HCT116 (cell line): ENCODE measurements around the gene A4GNT. TPM values are rescaled to one million over a fixed set of nuclear protein-coding genes. Genes with fewer than 3 reads are reported as not detected.

Experiments
- ATAC-seq: fragments of 200-7000 bp; cut with Tn5 transposase; 2 replicates; pipeline ENCODE4 v1.9.1; 2020; ENCODE audit warnings: mild to moderate bottlenecking, moderate library complexity
- BruUV-seq: library from RNA; stranded (reverse); fragments of 400-500 nt; replicated peaks from 2 replicates; lab custom pipeline; 2021; lab: Mats Ljungman, UMichigan
- CTCF ChIA-PET: fragments of 300-600 bp; sonication (Branson Sonifier 250); formaldehyde crosslinking; loops from one replicate; lab custom pipeline; 2021; ENCODE audit warnings: antibody characterized with exemption; lab: Charles Lee
- POLR2A ChIA-PET: fragments of 300-600, 350-600 bp; sonication (Branson Sonifier 250); formaldehyde crosslinking; loops from one replicate; lab custom pipeline; 2021; ENCODE audit warnings: antibody characterized with exemption; lab: Charles Lee
- RAD21 ChIA-PET, 2 experiments: fragments of 300-600 bp; sonication (Branson Sonifier 250); formaldehyde crosslinking; loops; one replicate each; lab custom pipeline; 2023; ENCODE audit warnings: low total read pairs in 2 of 2; ENCODE audit not compliant: uncharacterized antibody in 2 of 2, unreplicated experiment in 2 of 2, low non-redundant PET in 1 of 2; lab: Charles Lee
- DNase-seq: peaks from one replicate; pipeline ENCODE4 v3.0.0-alpha.2; 2010; ENCODE audit warnings: low read depth, low spot score
- H2AFZ ChIP-seq: fragments of 200-600 bp; shearing (Covaris generic), sonication (generic); 2 replicates; pipeline ENCODE4 v1.6.1; 2017; ENCODE audit warnings: low read depth, mixed run types, mixed read lengths, antibody characterized with exemption, low read length; ENCODE audit not compliant: poor library complexity, severe bottlenecking
- H3K27ac ChIP-seq: 2 replicates; pipeline ENCODE4 v1.5.1; 2012; ENCODE audit warnings: low read depth, low read length
- H3K27me3 ChIP-seq: fragments of 200-600 bp; sonication (generic); 2 replicates; pipeline ENCODE4 v1.6.1; 2016; ENCODE audit warnings: mixed run types, low read length, mixed read lengths; ENCODE audit not compliant: insufficient read depth
- H3K36me3 ChIP-seq, 2 experiments: fragments of 200-500 bp in 1 of 2; fragments of 200-600 bp in 1 of 2; sonication (Bioruptor generic) in 1 of 2; sonication (generic) in 1 of 2; 2 replicates each; pipeline versions ENCODE4 v1.5.1 to v1.6.1; 2014 to 2016; ENCODE audit warnings: low read length in 2 of 2, inconsistent platforms in 1 of 2, mixed read lengths in 1 of 2, mixed run types in 1 of 2; ENCODE audit not compliant: insufficient read depth in 2 of 2, control insufficient read depth in 1 of 2
- H3K4me1 ChIP-seq, 2 experiments: fragments of 200-600 bp in 1 of 2; sonication (generic) in 1 of 2; 2 replicates each; pipeline versions ENCODE4 v1.5.1 to v1.6.1; 2012 to 2017; ENCODE audit warnings: low read length in 2 of 2, inconsistent platforms in 1 of 2, mild to moderate bottlenecking in 1 of 2, mixed read lengths in 1 of 2, mixed run types in 1 of 2, moderate library complexity in 1 of 2; ENCODE audit not compliant: insufficient read depth in 2 of 2, control insufficient read depth in 1 of 2
- H3K4me2 ChIP-seq: fragments of 200-600 bp; sonication (generic); 2 replicates; pipeline ENCODE4 v1.6.1; 2017; ENCODE audit warnings: mixed run types, low read length, mixed read lengths
- H3K4me3 ChIP-seq, 2 experiments: fragments of 200-600 bp in 1 of 2; sonication (generic) in 1 of 2; replicated peaks in 1 of 2; 2 replicates each; pipeline ENCODE4 v1.5.1; 2011 to 2016; ENCODE audit warnings: low read length in 2 of 2, control low read depth in 1 of 2, low read depth in 1 of 2, mild to moderate bottlenecking in 1 of 2, mixed read lengths in 1 of 2, mixed run types in 1 of 2
- H3K79me2 ChIP-seq: fragments of 200-600 bp; sonication (generic); 2 replicates; pipeline ENCODE4 v1.6.1; 2017; ENCODE audit warnings: mild to moderate bottlenecking, mixed run types, low read length, moderate library complexity, mixed read lengths; ENCODE audit not compliant: insufficient read depth
- H3K9ac ChIP-seq: fragments of 200-600 bp; sonication (generic); 2 replicates; pipeline ENCODE4 v1.6.1; 2016; ENCODE audit warnings: low read length, mixed read lengths
- H3K9me2 ChIP-seq: fragments of 200-600 bp; sonication (generic), shearing (Covaris generic); 2 replicates; pipeline ENCODE4 v1.6.1; 2017; ENCODE audit warnings: mixed run types, mild to moderate bottlenecking, moderate library complexity; ENCODE audit not compliant: insufficient read depth
- H3K9me3 ChIP-seq, 2 experiments: fragments of 200-500 bp in 1 of 2; fragments of 200-600 bp in 1 of 2; sonication (Bioruptor generic) in 1 of 2; sonication (generic) in 1 of 2; 2 replicates each; pipeline ENCODE4 v1.6.1; 2014 to 2017; ENCODE audit warnings: low read length in 2 of 2, mixed read lengths in 2 of 2, inconsistent platforms in 1 of 2, low read depth in 1 of 2, mild to moderate bottlenecking in 1 of 2, mixed run types in 1 of 2, moderate library complexity in 1 of 2; ENCODE audit not compliant: control insufficient read depth in 1 of 2, insufficient read depth in 1 of 2
- H4K20me1 ChIP-seq: fragments of 200-600 bp; sonication (generic), shearing (Covaris generic); 2 replicates; pipeline ENCODE4 v1.6.1; 2017; ENCODE audit warnings: mixed run types, mild to moderate bottlenecking, moderate library complexity; ENCODE audit not compliant: insufficient read depth
- CBX3 ChIP-seq: IDR thresholded peaks from 2 replicates; pipeline ENCODE4 v1.6.1; 2012; ENCODE audit warnings: low read depth
- CEBPB ChIP-seq: IDR thresholded peaks from 2 replicates; pipeline ENCODE4 v1.6.1; 2012; ENCODE audit warnings: low read depth
- ELF1 ChIP-seq: IDR thresholded peaks from 2 replicates; pipeline ENCODE4 v1.6.1; 2012; ENCODE audit warnings: low read depth, borderline replicate concordance
- EZH2phosphoT487 ChIP-seq: fragments of 200-600 bp; IDR thresholded peaks from 2 replicates; pipeline ENCODE4 v1.6.1; 2018; ENCODE audit warnings: antibody characterized with exemption, borderline replicate concordance
- FOSL1 ChIP-seq: IDR thresholded peaks from 2 replicates; pipeline ENCODE4 v1.6.1; 2012; ENCODE audit warnings: low read depth
- JUND ChIP-seq: IDR thresholded peaks from 2 replicates; pipeline ENCODE4 v1.6.1; 2012
- MAX ChIP-seq: IDR thresholded peaks from 2 replicates; pipeline ENCODE4 v1.6.1; 2012
- POLR2AphosphoS5 ChIP-seq: IDR thresholded peaks from 2 replicates; pipeline ENCODE4 v1.6.1; 2011; ENCODE audit warnings: mild to moderate bottlenecking, low read depth, low read length, moderate library complexity
- SIN3A ChIP-seq: IDR thresholded peaks from 2 replicates; pipeline ENCODE4 v1.6.1; 2012; ENCODE audit warnings: low read depth
- SP1 ChIP-seq: IDR thresholded peaks from 2 replicates; pipeline ENCODE4 v1.6.1; 2012; ENCODE audit warnings: low read depth
- intact Hi-C: fragments of 100-400 bp; cut with micrococcal nuclease; formaldehyde crosslinking; loops from 2 replicates; pipeline ENCODE4 v1.10.0; 2022
- total RNA-seq: library from RNA; stranded (reverse); gene quantifications from one replicate; pipeline ENCODE4 v1.2.1, GENCODE V29; 2021; ENCODE audit not compliant: unreplicated experiment
- TF ChIP-seq, protein P1 (sequence below): IDR thresholded peaks from 2 replicates; pipeline ENCODE4 v1.6.1; 2012; ENCODE audit warnings: low read depth

The A4GNT gene
- total RNA-seq, 1 experiment from 2014 or later = not detected

DNA sequence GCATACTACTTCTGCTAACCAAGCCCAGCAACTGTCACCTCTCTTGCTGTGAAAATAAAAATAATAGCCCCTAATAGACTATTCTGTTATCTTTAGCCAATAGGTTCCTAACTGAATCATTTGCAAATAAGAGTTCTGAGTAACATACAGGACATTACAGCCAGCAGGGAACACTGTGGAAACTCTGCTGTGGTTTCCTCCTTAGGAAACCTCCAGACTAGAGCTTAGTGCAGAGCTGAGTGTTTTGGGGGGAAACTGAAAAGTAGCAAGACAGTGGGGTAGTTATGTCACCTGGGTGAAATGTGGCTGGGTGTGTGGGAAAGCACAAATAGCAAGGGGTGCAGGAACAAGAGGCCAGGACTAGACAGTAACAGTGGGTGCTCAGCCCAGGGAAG, 49.2 kb downstream of the A4GNT start:
- Histone ChIP-seq H2AFZ (no peak overlapping the region), H4K20me1 (no peaks in the 10 kb centered on the region), H3K9ac (no peak overlapping the region), H3K9me3 (no peaks in the 10 kb centered on the region), H3K79me2 (no peaks in the 10 kb centered on the region), H3K27me3 (no peaks in the 10 kb centered on the region), H3K36me3 (peaks cover 6 to 9% of the 10 kb centered on the region in 2 experiments; a peak in 1 of 4 replicates), H3K27ac (no peak overlapping the region), H3K4me1 (peaks cover 24 to 41% of the 10 kb centered on the region in 2 experiments), H3K4me3 (no peak overlapping the region), H3K4me2 (peak overlapping the region; percentile 45), H3K9me2 (no peaks in the 10 kb centered on the region)
- no peak for TF ChIP-seq SIN3A
- RAD21 ChIA-PET = no interaction called here
- no peak for DNase-seq
- no peak for ATAC-seq
- POLR2A ChIA-PET = interaction anchor here (1.0 kb wide), 1 partner anchor 33 kb away, joined by 3 read pairs; the partner anchor contains the start of gene DZIP1L
- CTCF ChIA-PET = interaction anchor here (1.2 kb wide), 1 partner anchor 14 kb away, joined by 3 read pairs; no protein-coding TSS in a partner anchor
- intact Hi-C loops = no loop called here
- no TSS peak for BruUV-seq

DNA sequence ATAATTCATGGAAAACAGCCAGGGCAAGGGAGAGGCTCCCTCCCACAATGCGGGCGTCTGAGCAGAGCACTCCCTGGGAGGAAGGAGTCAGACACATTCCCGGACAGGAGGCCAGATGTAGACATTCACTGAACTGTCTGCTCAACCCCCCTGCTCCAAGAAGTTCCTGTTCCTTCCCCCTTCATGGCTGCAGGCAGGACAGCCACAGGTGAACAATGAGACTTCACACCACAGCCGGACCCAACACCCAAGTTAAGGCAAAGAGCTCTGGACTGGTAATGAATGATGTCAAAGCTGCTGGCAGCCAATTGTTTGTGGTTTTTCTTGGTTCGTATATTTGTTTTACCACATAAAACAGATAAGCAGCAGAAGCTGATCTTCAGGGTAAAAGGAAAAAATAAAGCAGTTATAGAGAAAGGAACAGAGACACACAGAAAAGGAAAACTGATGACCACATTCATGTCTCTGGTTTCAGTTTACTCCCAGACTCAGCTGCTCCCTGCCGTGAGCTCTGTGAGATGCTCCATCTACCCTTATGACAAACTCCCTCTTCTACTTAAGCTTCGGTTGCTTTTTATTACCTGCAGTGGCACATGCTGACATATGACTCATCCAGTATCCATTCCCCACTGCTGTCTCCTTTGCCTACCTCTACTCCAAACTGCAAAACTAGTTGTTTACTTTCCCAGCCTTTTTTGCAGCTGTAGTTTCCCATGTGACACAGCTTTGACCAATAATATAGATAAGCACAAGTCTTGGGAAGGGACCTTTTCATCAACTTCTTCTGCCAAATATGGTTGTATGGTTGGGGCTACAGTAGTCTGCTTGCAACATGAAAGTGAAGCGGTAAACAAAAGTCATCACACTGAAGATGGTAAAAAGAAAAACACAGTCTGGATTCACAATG, 49.9 kb downstream of the A4GNT start:
- H3K4me1 ChIP-seq = peaks cover 27 to 48% of the 10 kb centered on the region in 2 experiments
- no peaks in the 10 kb centered on the region for H3K9me3 ChIP-seq
- BruUV-seq = no TSS peak
- H3K79me2 ChIP-seq = no peaks in the 10 kb centered on the region
- H2AFZ ChIP-seq = no peak overlapping the region
- H3K36me3 ChIP-seq = peaks cover 6 to 8% of the 10 kb centered on the region in 2 experiments; a peak in 1 of 4 replicates
- peak; percentile 35; the same call in 1 of the 2 replicates for TF ChIP-seq SIN3A
- TF ChIP-seq MAX = peak; percentile 80
- 0 out of 2 replicates have a peak, but pooled peaks have one; percentile 39 for TF ChIP-seq SP1
- TF ChIP-seq POLR2AphosphoS5 = no peak
- TF ChIP-seq, protein P1, sequence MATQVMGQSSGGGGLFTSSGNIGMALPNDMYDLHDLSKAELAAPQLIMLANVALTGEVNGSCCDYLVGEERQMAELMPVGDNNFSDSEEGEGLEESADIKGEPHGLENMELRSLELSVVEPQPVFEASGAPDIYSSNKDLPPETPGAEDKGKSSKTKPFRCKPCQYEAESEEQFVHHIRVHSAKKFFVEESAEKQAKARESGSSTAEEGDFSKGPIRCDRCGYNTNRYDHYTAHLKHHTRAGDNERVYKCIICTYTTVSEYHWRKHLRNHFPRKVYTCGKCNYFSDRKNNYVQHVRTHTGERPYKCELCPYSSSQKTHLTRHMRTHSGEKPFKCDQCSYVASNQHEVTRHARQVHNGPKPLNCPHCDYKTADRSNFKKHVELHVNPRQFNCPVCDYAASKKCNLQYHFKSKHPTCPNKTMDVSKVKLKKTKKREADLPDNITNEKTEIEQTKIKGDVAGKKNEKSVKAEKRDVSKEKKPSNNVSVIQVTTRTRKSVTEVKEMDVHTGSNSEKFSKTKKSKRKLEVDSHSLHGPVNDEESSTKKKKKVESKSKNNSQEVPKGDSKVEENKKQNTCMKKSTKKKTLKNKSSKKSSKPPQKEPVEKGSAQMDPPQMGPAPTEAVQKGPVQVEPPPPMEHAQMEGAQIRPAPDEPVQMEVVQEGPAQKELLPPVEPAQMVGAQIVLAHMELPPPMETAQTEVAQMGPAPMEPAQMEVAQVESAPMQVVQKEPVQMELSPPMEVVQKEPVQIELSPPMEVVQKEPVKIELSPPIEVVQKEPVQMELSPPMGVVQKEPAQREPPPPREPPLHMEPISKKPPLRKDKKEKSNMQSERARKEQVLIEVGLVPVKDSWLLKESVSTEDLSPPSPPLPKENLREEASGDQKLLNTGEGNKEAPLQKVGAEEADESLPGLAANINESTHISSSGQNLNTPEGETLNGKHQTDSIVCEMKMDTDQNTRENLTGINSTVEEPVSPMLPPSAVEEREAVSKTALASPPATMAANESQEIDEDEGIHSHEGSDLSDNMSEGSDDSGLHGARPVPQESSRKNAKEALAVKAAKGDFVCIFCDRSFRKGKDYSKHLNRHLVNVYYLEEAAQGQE = no peak
- TF ChIP-seq ELF1 = no peak
- TF ChIP-seq CBX3 = peak; percentile 66; the same call in 1 of the 2 replicates
- 0 out of 2 replicates have a peak, but pooled peaks have one; percentile 13 for TF ChIP-seq CEBPB
- peak; percentile 63 for TF ChIP-seq JUND
- peak; percentile 72 for TF ChIP-seq FOSL1
- no peak for TF ChIP-seq EZH2phosphoT487
- ATAC-seq (peak; percentile 79), DNase-seq (peak; percentile 42)
- ChIA-PET POLR2A (interaction anchor here (1.0 kb wide), 1 partner anchor 33 kb away, joined by 3 read pairs; the partner anchor contains the start of gene DZIP1L), CTCF (interaction anchor here (1.2 to 1.6 kb wide), 2 partner anchors 13 to 19 kb away, joined by 3 read pairs; no protein-coding TSS in a partner anchor), RAD21 (no interaction called here)
- no peak overlapping the region for H3K4me3 ChIP-seq
- no peaks in the 10 kb centered on the region for H3K27me3 ChIP-seq
- no peak overlapping the region for H3K9ac ChIP-seq
- H3K9me2 ChIP-seq = no peaks in the 10 kb centered on the region
- H3K4me2 ChIP-seq = peak overlapping the region; percentile 45
- intact Hi-C loops = no loop called here
- no peaks in the 10 kb centered on the region for H4K20me1 ChIP-seq
- no peak overlapping the region for H3K27ac ChIP-seq
